Measurements from ENCODE around the gene FZR1.

DNA sequence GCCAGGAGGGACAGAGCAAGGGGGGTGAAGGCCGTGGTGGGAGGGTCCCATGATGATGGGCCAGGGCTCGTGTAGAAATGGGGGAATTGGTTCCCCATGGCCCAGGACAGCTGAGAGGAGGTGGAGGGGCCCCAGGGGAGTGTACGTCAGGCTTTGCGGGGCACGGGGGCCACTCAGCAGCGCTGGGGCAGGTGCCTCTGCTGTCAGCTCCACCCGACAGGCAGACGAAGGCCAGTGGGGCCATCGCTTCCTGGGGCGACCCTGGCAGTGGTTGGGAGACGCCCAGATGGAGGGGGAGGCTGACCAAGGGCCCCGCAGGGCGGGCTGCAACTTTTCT lies 31.0 kb downstream of the FZR1 start:
- TF ChIP-seq POLR2A (IDR thresholded peaks at IDR 0.05; ENCODE audit: control extremely low read depth in 1 of 2, low read depth in 2 of 2, low read length in 2 of 2) = no peak
- TF ChIP-seq, protein P1, sequence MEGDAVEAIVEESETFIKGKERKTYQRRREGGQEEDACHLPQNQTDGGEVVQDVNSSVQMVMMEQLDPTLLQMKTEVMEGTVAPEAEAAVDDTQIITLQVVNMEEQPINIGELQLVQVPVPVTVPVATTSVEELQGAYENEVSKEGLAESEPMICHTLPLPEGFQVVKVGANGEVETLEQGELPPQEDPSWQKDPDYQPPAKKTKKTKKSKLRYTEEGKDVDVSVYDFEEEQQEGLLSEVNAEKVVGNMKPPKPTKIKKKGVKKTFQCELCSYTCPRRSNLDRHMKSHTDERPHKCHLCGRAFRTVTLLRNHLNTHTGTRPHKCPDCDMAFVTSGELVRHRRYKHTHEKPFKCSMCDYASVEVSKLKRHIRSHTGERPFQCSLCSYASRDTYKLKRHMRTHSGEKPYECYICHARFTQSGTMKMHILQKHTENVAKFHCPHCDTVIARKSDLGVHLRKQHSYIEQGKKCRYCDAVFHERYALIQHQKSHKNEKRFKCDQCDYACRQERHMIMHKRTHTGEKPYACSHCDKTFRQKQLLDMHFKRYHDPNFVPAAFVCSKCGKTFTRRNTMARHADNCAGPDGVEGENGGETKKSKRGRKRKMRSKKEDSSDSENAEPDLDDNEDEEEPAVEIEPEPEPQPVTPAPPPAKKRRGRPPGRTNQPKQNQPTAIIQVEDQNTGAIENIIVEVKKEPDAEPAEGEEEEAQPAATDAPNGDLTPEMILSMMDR (IDR thresholded peaks at IDR 0.05; ENCODE audit: control extremely low read depth in 1 of 3, insufficient read depth in 1 of 3, low read depth in 1 of 3, low read length in 3 of 3) = no peak
- TF ChIP-seq KDM4A (IDR thresholded peaks at IDR 0.05; ENCODE audit: low read depth, low read length, severe bottlenecking) = no peak
- no peak for TF ChIP-seq RNF2 (IDR thresholded peaks at IDR 0.05; ENCODE audit: borderline replicate concordance, low read depth, low read length, missing control alignments, poor library complexity, severe bottlenecking)
- no peak for TF ChIP-seq BCL11A (IDR thresholded peaks at IDR 0.05; ENCODE audit: low read depth in 2 of 2, low read length in 2 of 2)
- TF ChIP-seq POU5F1 (IDR thresholded peaks at IDR 0.05; ENCODE audit: low read depth, low read length) = no peak
- no peak for TF ChIP-seq PHF8 (conservative IDR thresholded peaks at IDR 0.05; ENCODE audit: low read depth, low read length)
- TF ChIP-seq, protein P2, sequence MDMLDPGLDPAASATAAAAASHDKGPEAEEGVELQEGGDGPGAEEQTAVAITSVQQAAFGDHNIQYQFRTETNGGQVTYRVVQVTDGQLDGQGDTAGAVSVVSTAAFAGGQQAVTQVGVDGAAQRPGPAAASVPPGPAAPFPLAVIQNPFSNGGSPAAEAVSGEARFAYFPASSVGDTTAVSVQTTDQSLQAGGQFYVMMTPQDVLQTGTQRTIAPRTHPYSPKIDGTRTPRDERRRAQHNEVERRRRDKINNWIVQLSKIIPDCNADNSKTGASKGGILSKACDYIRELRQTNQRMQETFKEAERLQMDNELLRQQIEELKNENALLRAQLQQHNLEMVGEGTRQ (IDR thresholded peaks at IDR 0.05; ENCODE audit: low read length) = no peak
- TF ChIP-seq EP300 (IDR thresholded peaks at IDR 0.05; ENCODE audit: borderline replicate concordance in 1 of 2, low read depth in 2 of 2, low read length in 2 of 2) = no peak
- TF ChIP-seq CEBPB (IDR thresholded peaks at IDR 0.05; ENCODE audit: low read depth, low read length) = no peak
- no peak for TF ChIP-seq TEAD4 (IDR thresholded peaks at IDR 0.05; ENCODE audit: low read depth, low read length)
- TF ChIP-seq POLR2AphosphoS5 (IDR thresholded peaks at IDR 0.05; ENCODE audit: low read depth, low read length) = no peak
- TF ChIP-seq NRF1 (IDR thresholded peaks at IDR 0.05; ENCODE audit: low read depth, low read length) = no peak
